Skeletal muscle cell (primary cell): Measurements from ENCODE around the gene HDAC11.

ENCODE experiments used
- DNase-seq: peaks from one replicate; pipeline ENCODE4 v3.0.0-alpha.2; 2010; ENCODE audit warnings: low read depth
- H3K4me3 ChIP-seq: 2 replicates; pipeline ENCODE4 v1.5.1; 2011; ENCODE audit warnings: low read depth, mild to moderate bottlenecking, control low read depth, low read length, moderate library complexity

Gene HDAC11

DNA sequence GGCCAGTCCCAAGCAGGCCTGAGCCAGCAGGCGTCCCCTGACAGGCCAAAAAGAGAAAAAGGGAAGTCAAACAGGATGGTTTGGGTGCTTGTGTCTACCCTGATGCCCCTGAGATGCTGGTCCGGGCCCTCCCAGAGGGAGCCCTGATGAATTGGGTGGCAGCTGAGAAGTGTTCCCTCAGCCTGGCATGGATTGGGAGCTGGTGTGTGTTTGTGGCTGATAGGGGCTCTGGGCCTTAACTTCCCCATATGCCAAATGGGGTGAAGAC is 70.3 kb downstream of the HDAC11 start:
- no peak overlapping the region for H3K4me3 ChIP-seq

DNA sequence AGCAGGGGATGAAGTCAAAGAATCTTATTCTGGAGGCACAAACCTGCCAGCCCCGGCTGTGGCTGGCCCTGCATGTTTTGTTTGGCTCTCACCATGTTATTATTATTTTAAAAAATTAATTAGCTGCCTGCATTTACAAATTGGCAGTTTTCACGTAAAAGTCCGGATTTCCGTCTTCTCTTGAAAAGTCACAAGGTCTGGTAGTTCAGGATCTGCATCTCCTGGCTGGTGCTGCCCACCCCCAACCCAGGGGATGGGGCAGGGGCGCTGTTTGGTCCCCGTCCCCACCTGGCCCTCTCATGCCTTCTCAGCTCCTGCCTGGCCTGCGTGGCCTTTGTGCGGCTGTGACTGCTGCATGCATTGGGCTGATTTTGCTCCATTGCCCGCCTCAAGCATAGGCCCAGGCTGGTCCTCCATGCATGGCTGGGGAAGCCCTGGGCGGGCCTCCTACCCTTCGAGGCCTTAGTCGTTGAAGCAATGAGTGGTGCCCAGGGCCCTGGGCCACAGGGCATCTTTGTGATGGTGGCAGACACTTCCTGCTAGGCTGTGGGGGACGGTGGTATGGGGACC is 70.8 kb downstream of the HDAC11 start:
- DNase-seq = no peak
- H3K4me3 ChIP-seq = no peak overlapping the region

More for the DNA sequence above, 70.3 kb downstream of the HDAC11 start:
- DNase-seq = no peak

DNA sequence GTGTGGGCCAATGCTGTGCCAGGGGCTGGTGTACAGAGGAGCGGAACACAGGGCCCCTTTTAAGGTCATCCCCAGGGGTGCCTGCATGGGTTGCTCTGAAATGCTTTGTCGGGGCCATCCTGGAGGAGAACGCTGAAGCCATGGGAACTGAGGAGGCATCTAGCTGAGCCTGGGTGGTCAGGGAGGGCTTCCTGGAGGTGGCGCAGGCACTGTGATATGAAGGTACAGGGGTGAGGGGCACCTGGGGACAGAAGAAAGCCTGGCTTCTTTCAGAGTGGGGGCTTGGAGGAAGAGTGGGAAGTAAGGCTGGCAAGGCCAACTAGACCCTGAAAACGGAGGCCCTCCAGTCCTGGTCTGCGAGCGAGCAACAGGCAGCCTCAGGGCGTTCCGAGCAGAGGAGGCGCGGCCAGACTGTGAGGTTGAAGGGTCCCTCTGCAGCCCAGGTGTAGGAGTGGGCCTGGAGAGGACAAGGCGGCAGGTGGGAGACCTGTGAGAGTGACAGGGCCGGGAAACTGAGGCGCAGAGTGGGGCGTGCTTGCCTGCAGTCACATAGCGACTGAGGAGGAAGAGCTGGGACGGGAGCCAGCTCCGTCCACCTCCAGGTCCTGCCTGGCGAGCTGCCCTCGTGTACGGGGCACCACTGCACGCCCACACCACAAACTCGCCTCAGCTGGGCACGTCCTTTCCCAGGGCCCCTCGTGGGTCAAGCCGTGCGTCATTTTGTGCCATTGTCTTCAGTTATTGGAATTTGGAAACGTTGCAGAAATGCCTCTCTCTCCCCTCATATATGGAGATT is 72.9 kb downstream of the HDAC11 start:
- no peak overlapping the region for H3K4me3 ChIP-seq
- no peak for DNase-seq

DNA sequence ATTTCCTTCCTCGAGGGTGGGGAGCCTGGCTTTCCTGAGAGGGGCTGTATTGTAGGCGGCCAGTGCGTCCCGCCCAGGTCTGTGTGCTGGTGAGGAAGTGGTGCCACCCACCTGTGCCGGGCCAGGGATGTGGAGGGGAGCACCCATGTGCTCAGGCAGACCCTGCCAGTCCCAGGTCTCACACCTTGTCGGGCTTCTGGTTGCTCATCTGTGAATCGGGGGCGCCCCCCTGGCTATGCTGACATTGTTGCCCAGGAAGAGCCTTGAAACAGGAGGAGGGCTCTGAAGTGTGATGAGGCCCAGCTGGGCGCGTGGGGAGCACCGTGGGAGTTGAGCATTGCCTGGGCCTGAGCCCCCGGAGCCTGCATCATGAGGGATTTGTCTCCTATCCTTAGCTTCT is 73.6 kb downstream of the HDAC11 start:
- H3K4me3 ChIP-seq = no peak overlapping the region
- DNase-seq = no peak

DNA sequence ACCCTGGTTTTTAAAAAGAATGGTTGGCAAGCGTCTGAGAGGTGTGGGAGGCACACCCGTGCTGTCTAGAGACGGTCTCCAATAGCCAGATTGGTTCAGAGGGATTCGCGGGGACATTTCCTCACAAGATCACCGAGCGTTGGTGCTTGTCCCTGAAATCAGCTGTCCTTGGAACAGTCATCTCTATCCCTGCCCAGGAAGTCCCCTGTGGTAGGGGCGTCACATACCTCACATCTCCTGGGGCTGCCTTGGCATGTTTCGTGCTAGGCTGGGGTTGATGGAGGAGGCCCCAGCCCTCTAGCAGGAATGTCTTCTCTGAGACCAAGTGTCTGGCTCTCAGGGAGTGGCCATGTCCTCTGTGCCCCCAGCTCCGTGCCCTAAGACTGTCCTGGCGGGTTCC is 75.6 kb downstream of the HDAC11 start:
- H3K4me3 ChIP-seq = no peak overlapping the region
- DNase-seq = no peak
